Activated CD4-positive, alpha-beta T cell treated with anti-CD3 and anti-CD28 coated beads, Interleukin-2, amount 50 U/mL, for 1 hour (primary cell): ENCODE data around the gene ART4.

Experiments used
- DNase-seq: peaks from one replicate; pipeline ENCODE4 v3.0.0-alpha.2; 2020

The ART4 gene, protein sequence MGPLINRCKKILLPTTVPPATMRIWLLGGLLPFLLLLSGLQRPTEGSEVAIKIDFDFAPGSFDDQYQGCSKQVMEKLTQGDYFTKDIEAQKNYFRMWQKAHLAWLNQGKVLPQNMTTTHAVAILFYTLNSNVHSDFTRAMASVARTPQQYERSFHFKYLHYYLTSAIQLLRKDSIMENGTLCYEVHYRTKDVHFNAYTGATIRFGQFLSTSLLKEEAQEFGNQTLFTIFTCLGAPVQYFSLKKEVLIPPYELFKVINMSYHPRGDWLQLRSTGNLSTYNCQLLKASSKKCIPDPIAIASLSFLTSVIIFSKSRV

DNA sequence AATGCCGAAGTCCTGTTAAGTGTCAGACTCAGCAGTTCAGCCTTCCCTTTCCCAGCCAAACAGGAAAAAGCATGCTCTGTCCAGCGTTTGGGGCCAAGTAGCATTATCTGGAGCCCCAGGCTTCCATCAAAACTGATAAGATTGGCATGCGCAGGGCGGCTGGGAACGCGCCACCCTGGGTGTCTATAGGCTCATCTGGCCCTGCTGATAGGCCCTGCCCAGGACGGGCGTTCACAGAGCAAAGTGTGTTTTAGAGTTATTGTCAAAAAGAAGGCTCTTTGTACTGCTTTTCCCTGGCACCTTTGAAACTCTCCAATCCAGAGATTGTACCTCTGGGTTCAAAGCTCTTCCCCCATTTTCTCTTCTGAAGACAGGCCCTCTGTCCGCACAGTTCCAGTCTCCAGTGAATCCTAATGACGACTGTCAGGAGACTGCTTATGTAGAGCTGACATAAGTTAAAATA is at the start of gene ART4:
ART4 (minus strand) TSS at position 102 of the 463 bp plus-strand sequence. CDS start 413 bp downstream, outside the sequence.
- DNase-seq = no peak

DNA sequence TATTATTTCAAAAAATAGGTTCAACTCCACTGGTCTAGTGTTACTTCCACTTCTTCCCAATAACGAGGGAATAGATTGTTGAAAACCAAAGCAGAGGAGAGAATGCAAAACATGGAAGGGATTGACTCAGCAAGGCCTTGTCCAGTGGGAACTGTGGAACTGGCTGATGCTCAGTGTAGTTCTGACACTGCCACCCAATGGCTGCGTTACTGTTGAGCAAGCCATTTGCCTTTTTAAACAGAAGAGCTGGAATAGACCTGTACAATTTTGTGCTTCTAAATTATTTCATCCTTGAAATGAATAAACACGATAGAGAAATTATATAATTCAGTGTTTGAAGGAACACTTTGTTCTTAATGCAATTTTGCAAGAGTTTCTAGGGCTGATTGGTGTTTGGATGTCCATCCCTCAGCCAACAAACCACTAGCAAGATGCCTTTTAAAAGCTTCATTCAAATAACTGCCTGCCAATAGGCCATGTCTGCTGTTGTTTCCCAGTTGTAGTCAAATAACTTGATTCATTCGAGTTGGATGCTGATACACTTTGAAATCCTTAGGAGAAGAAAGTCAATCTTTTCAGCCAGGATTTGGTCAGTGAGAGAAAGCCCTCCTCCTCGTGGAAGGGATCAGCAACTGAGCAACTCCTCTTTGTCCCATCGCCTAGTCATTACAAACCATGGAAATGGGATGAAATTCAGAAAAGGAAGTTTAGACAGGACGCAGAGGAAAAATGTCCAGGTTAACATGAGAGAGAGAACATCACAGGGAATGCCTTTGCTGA is 49.6 kb upstream of the ART4 start:
- DNase-seq = no peak

DNA sequence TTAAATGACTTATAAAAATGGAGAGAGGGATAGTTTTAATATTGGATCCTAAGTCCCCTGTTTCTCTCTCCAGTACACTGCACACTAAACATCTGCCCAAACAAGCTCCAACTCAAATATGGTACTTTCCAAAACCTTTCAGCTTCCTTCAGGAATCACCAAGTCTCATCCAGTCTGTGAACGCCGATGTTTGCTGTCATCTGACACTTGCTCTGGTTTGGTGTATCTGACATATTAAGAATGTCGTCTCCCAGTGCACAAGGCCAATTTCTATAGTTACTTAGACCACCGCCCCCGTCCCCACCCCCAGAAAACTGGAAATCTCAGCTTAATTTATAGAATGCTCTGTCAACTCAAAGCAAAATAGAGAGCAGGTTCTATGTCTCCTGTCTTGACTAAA is 47.4 kb upstream of the ART4 start:
- no peak for DNase-seq

DNA sequence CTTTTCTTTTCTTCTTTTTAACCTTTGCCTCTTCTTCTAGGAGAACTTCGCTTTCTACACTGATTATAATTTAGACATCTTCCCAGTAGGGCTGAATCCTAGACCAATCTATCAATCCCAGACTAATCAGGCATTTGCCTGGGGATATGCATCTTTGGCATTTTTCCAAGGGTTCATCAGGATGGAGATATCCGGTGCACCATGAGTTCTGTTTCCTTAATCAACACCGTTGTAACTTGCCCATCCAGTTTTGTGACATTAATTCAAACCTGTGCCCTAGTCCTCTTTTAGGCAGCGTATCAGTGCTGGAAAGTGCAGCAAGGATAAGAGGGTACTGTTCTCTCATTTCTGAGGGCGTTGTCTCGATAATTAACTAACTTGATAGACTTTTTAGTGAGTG is 42.9 kb upstream of the ART4 start:
- DNase-seq = no peak

GRCh38 chr12:14885718-14886221 is 42.4 kb upstream of the ART4 start, which contains the start of gene MGP:
Gene MGP (minus strand): TSS chr12:14885854. CDS start chr12:14885791, 63 bp downstream.
- DNase-seq = no peak

GRCh38 chr12:14884458-14884878 is 41.1 kb upstream of the ART4 start:
- DNase-seq = peak; percentile 81

- no peak for DNase-seq
Measured at GRCh38 chr12:14883686-14884085, 40.4 kb upstream of the ART4 start.

DNA sequence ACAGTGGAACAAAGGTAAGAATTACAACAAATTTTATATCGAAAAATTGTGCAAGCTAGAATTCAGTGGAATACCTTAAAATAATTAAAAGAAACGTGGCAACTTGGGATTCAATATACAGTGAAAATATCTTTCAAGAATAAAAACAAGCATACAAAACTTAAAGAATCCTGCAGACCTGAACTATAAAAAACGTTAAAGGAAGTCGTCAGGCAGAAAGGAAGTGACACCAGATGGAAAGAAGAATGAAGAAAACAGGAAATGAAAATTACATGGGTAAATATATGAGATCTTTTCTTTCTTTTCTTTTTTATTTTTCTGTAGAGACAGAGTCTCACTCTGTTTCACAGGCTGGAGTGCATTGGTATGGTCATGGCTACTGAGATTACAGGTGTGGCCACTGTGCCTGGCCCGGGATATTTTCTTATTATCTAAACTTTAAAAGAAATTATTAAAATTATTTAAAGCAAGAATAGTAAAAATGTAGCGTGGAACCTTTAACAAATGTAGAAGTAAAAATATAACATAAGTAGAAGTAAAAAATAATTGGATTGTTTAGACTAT is 37.6 kb upstream of the ART4 start:
- no peak for DNase-seq

DNA sequence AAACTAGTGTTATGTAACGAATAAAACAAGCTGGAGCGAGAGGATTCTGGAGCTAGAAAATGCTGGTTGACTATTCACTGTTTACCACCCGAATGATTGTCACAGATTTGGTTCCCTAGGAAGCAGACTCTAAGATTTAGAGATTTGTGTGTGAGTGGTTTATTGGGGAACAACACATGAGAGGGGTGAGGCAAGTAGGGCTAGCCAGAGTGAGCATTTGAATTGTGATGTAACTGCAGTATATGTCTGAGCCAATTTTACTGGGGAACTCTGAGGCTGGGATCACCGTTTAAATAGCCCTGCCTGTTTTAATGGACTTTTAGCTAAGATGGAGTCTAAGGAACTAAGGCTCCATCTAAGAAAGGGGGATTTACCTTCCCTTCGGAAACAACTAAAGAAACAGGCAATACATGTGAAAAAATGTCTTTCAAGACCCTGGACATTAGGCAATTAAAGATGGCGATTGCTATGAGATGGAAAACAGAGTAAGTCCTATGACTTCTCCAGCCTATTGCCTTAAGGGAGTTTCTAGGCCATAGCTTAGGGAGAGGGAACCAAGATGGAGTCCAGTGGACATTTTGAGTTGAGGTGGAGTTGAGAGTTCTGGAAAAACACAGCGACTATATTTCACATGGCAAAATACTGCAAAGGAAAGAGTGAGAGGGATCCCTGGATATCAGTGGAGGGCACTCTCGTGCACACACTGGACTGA is 36.1 kb upstream of the ART4 start:
- no peak for DNase-seq

- DNase-seq = no peak
Measured at GRCh38 chr12:14878488-14878887, 35.2 kb upstream of the ART4 start.

GRCh38 chr12:14876833-14877232 is 33.5 kb upstream of the ART4 start:
- DNase-seq = no peak

DNA sequence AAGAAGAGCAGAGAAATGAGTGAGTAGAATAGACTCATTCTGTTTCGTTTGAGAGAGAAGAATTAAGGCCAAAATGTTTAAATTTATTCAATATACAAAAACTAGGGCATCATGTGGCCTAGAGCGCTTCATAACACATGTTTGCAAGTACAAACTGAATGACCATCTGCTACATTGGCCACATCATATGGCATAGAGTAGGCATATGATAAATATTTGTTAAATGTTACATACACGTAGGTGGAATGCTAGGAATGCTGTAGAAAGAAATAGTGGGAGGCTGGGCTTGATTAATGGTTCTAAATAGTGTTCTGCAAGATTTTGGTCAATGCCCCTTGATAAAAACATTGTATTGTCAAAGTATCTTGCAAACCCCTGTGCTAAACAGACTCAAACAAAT is 31.6 kb upstream of the ART4 start:
- no peak for DNase-seq

- DNase-seq = no peak
Measured at GRCh38 chr12:14873440-14874185, 30.3 kb upstream of the ART4 start.

GRCh38 chr12:14871886-14872285 is 28.6 kb upstream of the ART4 start:
- no peak for DNase-seq

GRCh38 chr12:14871247-14871646 is 27.9 kb upstream of the ART4 start:
- no peak for DNase-seq

GRCh38 chr12:14868916-14869506 is 25.7 kb upstream of the ART4 start:
- no peak for DNase-seq

GRCh38 chr12:14860490-14860889 is 17.2 kb upstream of the ART4 start:
- no peak for DNase-seq

DNA sequence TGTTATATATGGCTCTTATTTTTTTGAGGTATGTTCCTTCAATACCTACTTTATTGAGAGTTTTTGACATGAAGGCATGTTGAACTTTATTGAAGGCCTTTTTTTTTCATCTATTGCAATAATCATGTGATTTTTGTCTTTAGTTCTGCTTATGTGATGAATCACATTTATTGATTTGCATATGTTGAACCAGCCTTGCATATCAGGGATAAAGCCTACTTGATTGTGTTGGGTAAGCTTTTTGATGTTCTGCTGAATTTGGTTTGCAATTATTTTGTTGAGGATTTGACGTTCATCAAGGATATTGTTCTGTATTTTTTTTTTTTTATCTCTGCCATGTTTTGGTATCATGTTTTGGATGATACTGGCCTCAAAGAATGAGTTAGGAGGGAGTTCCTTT is 15.2 kb upstream of the ART4 start:
- DNase-seq = no peak

DNA sequence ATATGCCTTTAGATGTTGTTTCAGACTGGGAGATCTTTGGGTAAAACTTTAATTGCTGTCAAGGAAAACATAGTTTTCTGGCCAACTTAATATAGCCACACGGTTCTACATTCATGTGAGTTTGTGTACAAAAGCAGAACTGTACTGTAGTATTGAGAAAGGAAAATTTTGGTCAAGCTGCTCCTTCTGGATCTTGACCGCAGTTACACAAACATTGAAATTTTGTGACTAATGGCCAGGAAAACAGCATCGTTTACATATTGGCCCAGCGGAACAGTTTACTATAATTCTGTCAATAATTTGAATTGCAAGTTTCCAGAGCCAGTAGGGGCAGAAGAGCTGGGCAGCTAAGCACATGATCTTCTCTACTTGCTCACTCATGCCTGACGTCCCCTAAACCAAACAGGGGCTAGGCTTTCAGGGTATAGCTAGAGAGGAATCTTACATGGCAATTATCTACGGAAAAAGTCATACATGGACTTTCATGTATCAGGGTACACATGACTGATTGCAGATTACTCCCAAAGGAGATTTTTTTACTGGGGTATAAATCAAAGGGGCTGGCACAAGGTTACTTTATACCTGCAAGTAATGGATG is 11.4 kb upstream of the ART4 start:
- no peak for DNase-seq

GRCh38 chr12:14853961-14854360 is 10.6 kb upstream of the ART4 start:
- DNase-seq = no peak

GRCh38 chr12:14852880-14853279 is 9.6 kb upstream of the ART4 start:
- DNase-seq = no peak
